HCT116 (cell line): ENCODE results near the gene NPSR1. TPM values are rescaled to one million over a fixed set of nuclear protein-coding genes. Genes with fewer than 3 reads are reported as not detected.

Experiments used
- ATAC-seq: fragments of 200-7000 bp; cut with Tn5 transposase; 2 replicates; pipeline ENCODE4 v1.9.1; 2020; ENCODE audit warnings: mild to moderate bottlenecking, moderate library complexity
- BruUV-seq: library from RNA; stranded (reverse); fragments of 400-500 nt; replicated peaks from 2 replicates; lab custom pipeline; 2021; lab: Mats Ljungman, UMichigan
- CTCF ChIA-PET: fragments of 300-600 bp; sonication (Branson Sonifier 250); formaldehyde crosslinking; loops from one replicate; lab custom pipeline; 2021; ENCODE audit warnings: antibody characterized with exemption; lab: Charles Lee
- POLR2A ChIA-PET: fragments of 300-600, 350-600 bp; sonication (Branson Sonifier 250); formaldehyde crosslinking; loops from one replicate; lab custom pipeline; 2021; ENCODE audit warnings: antibody characterized with exemption; lab: Charles Lee
- RAD21 ChIA-PET, 2 experiments: fragments of 300-600 bp; sonication (Branson Sonifier 250); formaldehyde crosslinking; loops; one replicate each; lab custom pipeline; 2023; ENCODE audit warnings: low total read pairs in 2 of 2; ENCODE audit not compliant: uncharacterized antibody in 2 of 2, unreplicated experiment in 2 of 2, low non-redundant PET in 1 of 2; lab: Charles Lee
- DNase-seq: peaks from one replicate; pipeline ENCODE4 v3.0.0-alpha.2; 2010; ENCODE audit warnings: low read depth, low spot score
- H2AFZ ChIP-seq: fragments of 200-600 bp; shearing (Covaris generic), sonication (generic); 2 replicates; pipeline ENCODE4 v1.6.1; 2017; ENCODE audit warnings: low read depth, mixed run types, mixed read lengths, antibody characterized with exemption, low read length; ENCODE audit not compliant: poor library complexity, severe bottlenecking
- H3K27ac ChIP-seq: 2 replicates; pipeline ENCODE4 v1.5.1; 2012; ENCODE audit warnings: low read depth, low read length
- H3K27me3 ChIP-seq: fragments of 200-600 bp; sonication (generic); 2 replicates; pipeline ENCODE4 v1.6.1; 2016; ENCODE audit warnings: mixed run types, low read length, mixed read lengths; ENCODE audit not compliant: insufficient read depth
- H3K36me3 ChIP-seq, 2 experiments: fragments of 200-500 bp in 1 of 2; fragments of 200-600 bp in 1 of 2; sonication (Bioruptor generic) in 1 of 2; sonication (generic) in 1 of 2; 2 replicates each; pipeline versions ENCODE4 v1.5.1 to v1.6.1; 2014 to 2016; ENCODE audit warnings: low read length in 2 of 2, inconsistent platforms in 1 of 2, mixed read lengths in 1 of 2, mixed run types in 1 of 2; ENCODE audit not compliant: insufficient read depth in 2 of 2, control insufficient read depth in 1 of 2
- H3K4me1 ChIP-seq, 2 experiments: fragments of 200-600 bp in 1 of 2; sonication (generic) in 1 of 2; 2 replicates each; pipeline versions ENCODE4 v1.5.1 to v1.6.1; 2012 to 2017; ENCODE audit warnings: low read length in 2 of 2, inconsistent platforms in 1 of 2, mild to moderate bottlenecking in 1 of 2, mixed read lengths in 1 of 2, mixed run types in 1 of 2, moderate library complexity in 1 of 2; ENCODE audit not compliant: insufficient read depth in 2 of 2, control insufficient read depth in 1 of 2
- H3K4me2 ChIP-seq: fragments of 200-600 bp; sonication (generic); 2 replicates; pipeline ENCODE4 v1.6.1; 2017; ENCODE audit warnings: mixed run types, low read length, mixed read lengths
- H3K4me3 ChIP-seq, 2 experiments: fragments of 200-600 bp in 1 of 2; sonication (generic) in 1 of 2; replicated peaks in 1 of 2; 2 replicates each; pipeline ENCODE4 v1.5.1; 2011 to 2016; ENCODE audit warnings: low read length in 2 of 2, control low read depth in 1 of 2, low read depth in 1 of 2, mild to moderate bottlenecking in 1 of 2, mixed read lengths in 1 of 2, mixed run types in 1 of 2
- H3K79me2 ChIP-seq: fragments of 200-600 bp; sonication (generic); 2 replicates; pipeline ENCODE4 v1.6.1; 2017; ENCODE audit warnings: mild to moderate bottlenecking, mixed run types, low read length, moderate library complexity, mixed read lengths; ENCODE audit not compliant: insufficient read depth
- H3K9ac ChIP-seq: fragments of 200-600 bp; sonication (generic); 2 replicates; pipeline ENCODE4 v1.6.1; 2016; ENCODE audit warnings: low read length, mixed read lengths
- H3K9me2 ChIP-seq: fragments of 200-600 bp; sonication (generic), shearing (Covaris generic); 2 replicates; pipeline ENCODE4 v1.6.1; 2017; ENCODE audit warnings: mixed run types, mild to moderate bottlenecking, moderate library complexity; ENCODE audit not compliant: insufficient read depth
- H3K9me3 ChIP-seq, 2 experiments: fragments of 200-500 bp in 1 of 2; fragments of 200-600 bp in 1 of 2; sonication (Bioruptor generic) in 1 of 2; sonication (generic) in 1 of 2; 2 replicates each; pipeline ENCODE4 v1.6.1; 2014 to 2017; ENCODE audit warnings: low read length in 2 of 2, mixed read lengths in 2 of 2, inconsistent platforms in 1 of 2, low read depth in 1 of 2, mild to moderate bottlenecking in 1 of 2, mixed run types in 1 of 2, moderate library complexity in 1 of 2; ENCODE audit not compliant: control insufficient read depth in 1 of 2, insufficient read depth in 1 of 2
- H4K20me1 ChIP-seq: fragments of 200-600 bp; sonication (generic), shearing (Covaris generic); 2 replicates; pipeline ENCODE4 v1.6.1; 2017; ENCODE audit warnings: mixed run types, mild to moderate bottlenecking, moderate library complexity; ENCODE audit not compliant: insufficient read depth
- CBX3 ChIP-seq: IDR thresholded peaks from 2 replicates; pipeline ENCODE4 v1.6.1; 2012; ENCODE audit warnings: low read depth
- CEBPB ChIP-seq: IDR thresholded peaks from 2 replicates; pipeline ENCODE4 v1.6.1; 2012; ENCODE audit warnings: low read depth
- EGR1 ChIP-seq: IDR thresholded peaks from 2 replicates; pipeline ENCODE4 v1.6.1; 2012; ENCODE audit warnings: low read depth
- EZH2 ChIP-seq: fragments of 200-600 bp; sonication (generic); IDR thresholded peaks from 2 replicates; pipeline ENCODE4 v1.6.1; 2017; ENCODE audit warnings: antibody characterized with exemption, mixed run types
- EZH2phosphoT487 ChIP-seq: fragments of 200-600 bp; IDR thresholded peaks from 2 replicates; pipeline ENCODE4 v1.6.1; 2018; ENCODE audit warnings: antibody characterized with exemption, borderline replicate concordance
- FOSL1 ChIP-seq: IDR thresholded peaks from 2 replicates; pipeline ENCODE4 v1.6.1; 2012; ENCODE audit warnings: low read depth
- POLR2A ChIP-seq: IDR thresholded peaks from 2 replicates; pipeline ENCODE4 v1.7.0; 2011; ENCODE audit warnings: borderline replicate concordance; ENCODE audit not compliant: insufficient read depth, insufficient read length; ENCODE audit errors: extremely low read depth
- POLR2AphosphoS5 ChIP-seq: IDR thresholded peaks from 2 replicates; pipeline ENCODE4 v1.6.1; 2011; ENCODE audit warnings: mild to moderate bottlenecking, low read depth, low read length, moderate library complexity
- RAD21 ChIP-seq: IDR thresholded peaks from 2 replicates; pipeline ENCODE4 v1.6.1; 2012; ENCODE audit warnings: low read depth, mild to moderate bottlenecking
- SP1 ChIP-seq: IDR thresholded peaks from 2 replicates; pipeline ENCODE4 v1.6.1; 2012; ENCODE audit warnings: low read depth
- SRF ChIP-seq: IDR thresholded peaks from 2 replicates; pipeline ENCODE4 v1.6.1; 2012; ENCODE audit warnings: low read depth
- TCF7L2 ChIP-seq: IDR thresholded peaks from 2 replicates; pipeline ENCODE4 v1.7.0; 2011; ENCODE audit warnings: borderline replicate concordance, inconsistent platforms; ENCODE audit not compliant: insufficient read depth, insufficient read length; ENCODE audit errors: extremely low read depth
- ZFX ChIP-seq: fragments of 450-650 bp; IDR thresholded peaks from 2 replicates; pipeline ENCODE4 v1.6.1; 2017
- intact Hi-C: fragments of 100-400 bp; cut with micrococcal nuclease; formaldehyde crosslinking; loops from 2 replicates; pipeline ENCODE4 v1.10.0; 2022
- total RNA-seq: library from RNA; stranded (reverse); gene quantifications from one replicate; pipeline ENCODE4 v1.2.1, GENCODE V29; 2021; ENCODE audit not compliant: unreplicated experiment
- TF ChIP-seq, protein P1 (sequence below): IDR thresholded peaks from 2 replicates; pipeline ENCODE4 v1.6.1; 2012
- TF ChIP-seq, protein P2 (sequence below): IDR thresholded peaks from 2 replicates; pipeline ENCODE4 v1.6.1; 2011; ENCODE audit warnings: mild to moderate bottlenecking, low read length, moderate library complexity; ENCODE audit not compliant: insufficient replicate concordance; ENCODE audit errors: extremely low read depth
- TF ChIP-seq, protein P3 (sequence below): IDR thresholded peaks from 2 replicates; pipeline ENCODE4 v1.6.1; 2012

The NPSR1 gene
- total RNA-seq, 1 experiment from 2014 or later, result not detected

DNA sequence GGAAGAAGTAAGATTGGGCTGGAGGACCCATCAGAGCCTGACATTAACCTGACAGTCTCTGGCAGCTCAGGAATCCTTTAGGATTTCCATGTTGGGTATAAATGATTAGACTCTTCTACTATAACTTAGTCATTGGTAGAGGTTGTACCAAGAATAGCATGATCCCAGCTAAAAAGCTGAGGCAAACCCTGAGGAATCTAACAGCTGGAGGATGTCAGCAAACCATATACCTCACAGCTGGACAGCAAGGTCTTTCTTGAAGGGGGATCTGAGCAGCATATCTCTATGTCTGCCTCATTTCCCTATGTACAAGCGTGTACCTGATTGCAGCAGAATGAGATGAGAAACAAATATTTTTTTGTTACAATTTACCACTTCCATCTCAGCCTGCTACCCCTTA is 103.2 kb downstream of the NPSR1 start:
- no peaks in the 10 kb centered on the region for H4K20me1 ChIP-seq
- ATAC-seq (no peak), DNase-seq (no peak)
- no peaks in the 10 kb centered on the region for H3K9me2 ChIP-seq
- intact Hi-C loops, result no loop called here
- H3K4me1 ChIP-seq, result peaks cover 0 to 2% of the 10 kb centered on the region in 2 experiments; a peak in 1 of 4 replicates
- H2AFZ ChIP-seq, result no peak overlapping the region
- CTCF ChIA-PET, result no interaction called here
- no peak overlapping the region for H3K27ac ChIP-seq
- TF ChIP-seq EZH2 (no peak), CEBPB (no peak), EZH2phosphoT487 (no peak), SRF (no peak), FOSL1 (no peak), CBX3 (no peak), POLR2AphosphoS5 (no peak)
- TF ChIP-seq, protein P1, sequence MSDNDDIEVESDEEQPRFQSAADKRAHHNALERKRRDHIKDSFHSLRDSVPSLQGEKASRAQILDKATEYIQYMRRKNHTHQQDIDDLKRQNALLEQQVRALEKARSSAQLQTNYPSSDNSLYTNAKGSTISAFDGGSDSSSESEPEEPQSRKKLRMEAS, result no peak
- H3K79me2 ChIP-seq, result no peaks in the 10 kb centered on the region
- no peaks in the 10 kb centered on the region for H3K27me3 ChIP-seq
- H3K4me2 ChIP-seq, result no peak overlapping the region
- RAD21 ChIA-PET, result no interaction called here
- POLR2A ChIA-PET, result no interaction called here
- H3K9ac ChIP-seq, result no peak overlapping the region
- H3K4me3 ChIP-seq, result no peak overlapping the region
- no peaks in the 10 kb centered on the region for H3K9me3 ChIP-seq
- no peaks in the 10 kb centered on the region for H3K36me3 ChIP-seq
- no TSS peak for BruUV-seq

DNA sequence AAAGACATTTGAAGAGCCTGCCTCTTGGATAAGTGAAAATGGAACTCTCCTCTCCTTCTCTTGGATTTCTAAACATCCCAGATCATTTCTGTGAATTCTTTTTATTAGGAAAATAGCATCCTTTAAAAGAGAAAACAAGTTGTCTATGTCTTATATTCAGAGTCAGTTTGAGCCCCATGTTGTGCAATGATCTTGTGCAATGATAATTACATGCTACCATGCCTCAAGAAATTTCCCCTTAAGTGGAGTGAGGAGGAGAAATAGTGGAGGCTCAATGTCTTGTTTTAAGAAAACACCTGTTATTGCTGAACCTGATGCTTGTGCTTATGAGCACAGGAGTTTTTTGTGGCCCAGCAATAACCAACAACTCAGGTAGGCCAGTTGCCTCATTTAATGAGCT is 103.6 kb downstream of the NPSR1 start:
- Histone ChIP-seq H3K79me2 (no peaks in the 10 kb centered on the region), H3K4me3 (no peak overlapping the region), H3K9ac (no peak overlapping the region), H3K27ac (no peak overlapping the region), H3K9me3 (no peaks in the 10 kb centered on the region), H3K9me2 (no peaks in the 10 kb centered on the region), H4K20me1 (no peaks in the 10 kb centered on the region), H3K4me1 (no peaks in the 10 kb centered on the region), H3K4me2 (no peak overlapping the region), H2AFZ (no peak overlapping the region), H3K36me3 (no peaks in the 10 kb centered on the region), H3K27me3 (no peaks in the 10 kb centered on the region)
- POLR2A ChIA-PET, result no interaction called here
- RAD21 ChIA-PET, result no interaction called here
- CTCF ChIA-PET, result no interaction called here
- no TSS peak for BruUV-seq
- DNase-seq (no peak), ATAC-seq (no peak)
- intact Hi-C loops, result no loop called here
- TF ChIP-seq TCF7L2, result no peak
- TF ChIP-seq ZFX, result no peak
- no peak for TF ChIP-seq POLR2AphosphoS5
- TF ChIP-seq, protein P2, sequence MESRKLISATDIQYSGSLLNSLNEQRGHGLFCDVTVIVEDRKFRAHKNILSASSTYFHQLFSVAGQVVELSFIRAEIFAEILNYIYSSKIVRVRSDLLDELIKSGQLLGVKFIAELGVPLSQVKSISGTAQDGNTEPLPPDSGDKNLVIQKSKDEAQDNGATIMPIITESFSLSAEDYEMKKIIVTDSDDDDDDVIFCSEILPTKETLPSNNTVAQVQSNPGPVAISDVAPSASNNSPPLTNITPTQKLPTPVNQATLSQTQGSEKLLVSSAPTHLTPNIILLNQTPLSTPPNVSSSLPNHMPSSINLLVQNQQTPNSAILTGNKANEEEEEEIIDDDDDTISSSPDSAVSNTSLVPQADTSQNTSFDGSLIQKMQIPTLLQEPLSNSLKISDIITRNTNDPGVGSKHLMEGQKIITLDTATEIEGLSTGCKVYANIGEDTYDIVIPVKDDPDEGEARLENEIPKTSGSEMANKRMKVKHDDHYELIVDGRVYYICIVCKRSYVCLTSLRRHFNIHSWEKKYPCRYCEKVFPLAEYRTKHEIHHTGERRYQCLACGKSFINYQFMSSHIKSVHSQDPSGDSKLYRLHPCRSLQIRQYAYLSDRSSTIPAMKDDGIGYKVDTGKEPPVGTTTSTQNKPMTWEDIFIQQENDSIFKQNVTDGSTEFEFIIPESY, result no peak
- no peak for TF ChIP-seq EGR1
- no peak for TF ChIP-seq SP1
- no peak for TF ChIP-seq CBX3
- TF ChIP-seq, protein P3, sequence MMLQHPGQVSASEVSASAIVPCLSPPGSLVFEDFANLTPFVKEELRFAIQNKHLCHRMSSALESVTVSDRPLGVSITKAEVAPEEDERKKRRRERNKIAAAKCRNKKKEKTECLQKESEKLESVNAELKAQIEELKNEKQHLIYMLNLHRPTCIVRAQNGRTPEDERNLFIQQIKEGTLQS, result no peak
- TF ChIP-seq POLR2A, result no peak
- no peak for TF ChIP-seq RAD21
